K562 (cell line): ENCODE results near the gene ANKRD11.

ENCODE experiments used
- MEF2A ChIP-seq: IDR thresholded peaks from 2 replicates; pipeline ENCODE4 v1.6.1; 2011; ENCODE audit warnings: low read depth, mild to moderate bottlenecking, low read length, moderate library complexity; ENCODE audit not compliant: control insufficient read depth
- ZNF217 ChIP-seq: sonication (generic); formaldehyde crosslinking; IDR thresholded peaks from 2 replicates; pipeline ENCODE4 v1.8.0; 2022; ENCODE audit warnings: mild to moderate bottlenecking, missing genetic modification reagents
- TF ChIP-seq, protein P1 (sequence below), 3 experiments: IDR thresholded peaks in 2 of 3; conservative IDR thresholded peaks in 1 of 3; 2 replicates each; pipeline ENCODE4 v1.5.1; 2011 to 2012; ENCODE audit warnings: low read length in 3 of 3, mild to moderate bottlenecking in 3 of 3, control low read depth in 2 of 3, improper control_type of control experiment in 1 of 3, inconsistent platforms in 1 of 3, low read depth in 1 of 3, mixed read lengths in 1 of 3, moderate library complexity in 1 of 3; ENCODE audit not compliant: insufficient read depth in 2 of 3
- TF ChIP-seq, protein P2 (sequence below): sonication (generic); formaldehyde crosslinking; IDR thresholded peaks from 2 replicates; pipeline ENCODE4 v1.8.0; 2022; ENCODE audit warnings: missing genetic modification reagents, mild to moderate bottlenecking, borderline replicate concordance
- TF ChIP-seq, protein P3 (sequence below), 2 experiments: fragments of 450-650 bp; IDR thresholded peaks; 2 replicates each; pipeline ENCODE4 v1.6.1; 2018; ENCODE audit warnings: mild to moderate bottlenecking in 2 of 2, low read depth in 1 of 2; ENCODE audit not compliant: partially characterized antibody in 2 of 2

DNA sequence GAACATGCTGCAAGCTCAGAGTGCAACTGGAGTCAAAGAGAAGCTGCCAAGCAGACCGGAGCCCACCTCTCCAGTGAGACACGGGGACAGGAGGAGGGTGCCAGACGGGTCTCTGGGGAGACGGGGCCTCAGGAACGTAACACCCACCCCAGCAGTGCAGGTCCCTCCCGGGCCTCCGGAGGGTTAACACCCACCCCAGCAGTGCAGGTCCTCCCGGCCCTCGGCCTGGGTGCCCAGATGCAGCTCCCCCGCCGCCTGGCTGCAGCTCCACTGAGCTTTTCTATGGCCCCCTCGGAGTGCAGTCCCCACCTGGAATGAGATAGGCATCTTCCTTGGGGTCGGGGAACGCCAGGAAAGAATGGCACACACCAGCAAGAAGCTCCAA, 182.9 kb downstream of the ANKRD11 start:
- TF ChIP-seq, protein P1, sequence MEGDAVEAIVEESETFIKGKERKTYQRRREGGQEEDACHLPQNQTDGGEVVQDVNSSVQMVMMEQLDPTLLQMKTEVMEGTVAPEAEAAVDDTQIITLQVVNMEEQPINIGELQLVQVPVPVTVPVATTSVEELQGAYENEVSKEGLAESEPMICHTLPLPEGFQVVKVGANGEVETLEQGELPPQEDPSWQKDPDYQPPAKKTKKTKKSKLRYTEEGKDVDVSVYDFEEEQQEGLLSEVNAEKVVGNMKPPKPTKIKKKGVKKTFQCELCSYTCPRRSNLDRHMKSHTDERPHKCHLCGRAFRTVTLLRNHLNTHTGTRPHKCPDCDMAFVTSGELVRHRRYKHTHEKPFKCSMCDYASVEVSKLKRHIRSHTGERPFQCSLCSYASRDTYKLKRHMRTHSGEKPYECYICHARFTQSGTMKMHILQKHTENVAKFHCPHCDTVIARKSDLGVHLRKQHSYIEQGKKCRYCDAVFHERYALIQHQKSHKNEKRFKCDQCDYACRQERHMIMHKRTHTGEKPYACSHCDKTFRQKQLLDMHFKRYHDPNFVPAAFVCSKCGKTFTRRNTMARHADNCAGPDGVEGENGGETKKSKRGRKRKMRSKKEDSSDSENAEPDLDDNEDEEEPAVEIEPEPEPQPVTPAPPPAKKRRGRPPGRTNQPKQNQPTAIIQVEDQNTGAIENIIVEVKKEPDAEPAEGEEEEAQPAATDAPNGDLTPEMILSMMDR (IDR thresholded peaks at IDR 0.05 in 2 of 3, conservative IDR thresholded peaks at IDR 0.05 in 1 of 3; ENCODE audit: insufficient read depth in 2 of 3, low read depth in 1 of 3, low read length in 3 of 3): no peak
- TF ChIP-seq, protein P2, sequence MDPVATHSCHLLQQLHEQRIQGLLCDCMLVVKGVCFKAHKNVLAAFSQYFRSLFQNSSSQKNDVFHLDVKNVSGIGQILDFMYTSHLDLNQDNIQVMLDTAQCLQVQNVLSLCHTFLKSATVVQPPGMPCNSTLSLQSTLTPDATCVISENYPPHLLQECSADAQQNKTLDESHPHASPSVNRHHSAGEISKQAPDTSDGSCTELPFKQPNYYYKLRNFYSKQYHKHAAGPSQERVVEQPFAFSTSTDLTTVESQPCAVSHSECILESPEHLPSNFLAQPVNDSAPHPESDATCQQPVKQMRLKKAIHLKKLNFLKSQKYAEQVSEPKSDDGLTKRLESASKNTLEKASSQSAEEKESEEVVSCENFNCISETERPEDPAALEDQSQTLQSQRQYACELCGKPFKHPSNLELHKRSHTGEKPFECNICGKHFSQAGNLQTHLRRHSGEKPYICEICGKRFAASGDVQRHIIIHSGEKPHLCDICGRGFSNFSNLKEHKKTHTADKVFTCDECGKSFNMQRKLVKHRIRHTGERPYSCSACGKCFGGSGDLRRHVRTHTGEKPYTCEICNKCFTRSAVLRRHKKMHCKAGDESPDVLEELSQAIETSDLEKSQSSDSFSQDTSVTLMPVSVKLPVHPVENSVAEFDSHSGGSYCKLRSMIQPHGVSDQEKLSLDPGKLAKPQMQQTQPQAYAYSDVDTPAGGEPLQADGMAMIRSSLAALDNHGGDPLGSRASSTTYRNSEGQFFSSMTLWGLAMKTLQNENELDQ (CRISPR knock-in tag): no peak
- TF ChIP-seq MEF2A (no peak), ZNF217 (CRISPR knock-in tag) (no peak)
- TF ChIP-seq, protein P3, sequence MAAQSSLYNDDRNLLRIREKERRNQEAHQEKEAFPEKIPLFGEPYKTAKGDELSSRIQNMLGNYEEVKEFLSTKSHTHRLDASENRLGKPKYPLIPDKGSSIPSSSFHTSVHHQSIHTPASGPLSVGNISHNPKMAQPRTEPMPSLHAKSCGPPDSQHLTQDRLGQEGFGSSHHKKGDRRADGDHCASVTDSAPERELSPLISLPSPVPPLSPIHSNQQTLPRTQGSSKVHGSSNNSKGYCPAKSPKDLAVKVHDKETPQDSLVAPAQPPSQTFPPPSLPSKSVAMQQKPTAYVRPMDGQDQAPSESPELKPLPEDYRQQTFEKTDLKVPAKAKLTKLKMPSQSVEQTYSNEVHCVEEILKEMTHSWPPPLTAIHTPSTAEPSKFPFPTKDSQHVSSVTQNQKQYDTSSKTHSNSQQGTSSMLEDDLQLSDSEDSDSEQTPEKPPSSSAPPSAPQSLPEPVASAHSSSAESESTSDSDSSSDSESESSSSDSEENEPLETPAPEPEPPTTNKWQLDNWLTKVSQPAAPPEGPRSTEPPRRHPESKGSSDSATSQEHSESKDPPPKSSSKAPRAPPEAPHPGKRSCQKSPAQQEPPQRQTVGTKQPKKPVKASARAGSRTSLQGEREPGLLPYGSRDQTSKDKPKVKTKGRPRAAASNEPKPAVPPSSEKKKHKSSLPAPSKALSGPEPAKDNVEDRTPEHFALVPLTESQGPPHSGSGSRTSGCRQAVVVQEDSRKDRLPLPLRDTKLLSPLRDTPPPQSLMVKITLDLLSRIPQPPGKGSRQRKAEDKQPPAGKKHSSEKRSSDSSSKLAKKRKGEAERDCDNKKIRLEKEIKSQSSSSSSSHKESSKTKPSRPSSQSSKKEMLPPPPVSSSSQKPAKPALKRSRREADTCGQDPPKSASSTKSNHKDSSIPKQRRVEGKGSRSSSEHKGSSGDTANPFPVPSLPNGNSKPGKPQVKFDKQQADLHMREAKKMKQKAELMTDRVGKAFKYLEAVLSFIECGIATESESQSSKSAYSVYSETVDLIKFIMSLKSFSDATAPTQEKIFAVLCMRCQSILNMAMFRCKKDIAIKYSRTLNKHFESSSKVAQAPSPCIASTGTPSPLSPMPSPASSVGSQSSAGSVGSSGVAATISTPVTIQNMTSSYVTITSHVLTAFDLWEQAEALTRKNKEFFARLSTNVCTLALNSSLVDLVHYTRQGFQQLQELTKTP (IDR thresholded peaks at IDR 0.05; ENCODE audit: low read depth in 1 of 2, partially characterized antibody in 2 of 2): no peak
